Endothelial cell of umbilical vein (primary cell): Measurements from ENCODE around the gene KIF1B. TPM values are rescaled to one million over a fixed set of nuclear protein-coding genes. Genes with fewer than 3 reads are reported as not detected.

Experiments used
- BruUV-seq: library from RNA; stranded (reverse); fragments of 400-500 nt; replicated peaks from 2 replicates; lab custom pipeline; 2021; lab: Mats Ljungman, UMichigan
- CTCF ChIA-PET: fragments of 300-600, 350-600 bp; sonication (Branson Sonifier 250); formaldehyde crosslinking; loops from one replicate; lab custom pipeline; 2021; ENCODE audit warnings: antibody characterized with exemption, inconsistent platforms; lab: Charles Lee
- POLR2A ChIA-PET: fragments of 300-600, 350-600 bp; sonication (Branson Sonifier 250); formaldehyde crosslinking; loops from one replicate; lab custom pipeline; 2021; ENCODE audit warnings: antibody characterized with exemption, inconsistent platforms; lab: Charles Lee
- DNase-seq: peaks from one replicate; pipeline ENCODE4 v3.0.0-alpha.2; 2011; ENCODE audit warnings: low read depth, low spot score
- FAIRE-seq: peaks from 2 replicates; lab custom pipeline; 2011; peaks lifted over from hg19 to GRCh38; lab: Jason Lieb, UNC
- H2AFZ ChIP-seq: 2 replicates; pipeline ENCODE4 v1.6.0; 2012; ENCODE audit warnings: low read depth, low read length, control low read depth, inconsistent platforms
- H3K27ac ChIP-seq: 2 replicates; pipeline ENCODE4 v1.5.1; 2011; ENCODE audit warnings: low read depth, mild to moderate bottlenecking, control low read depth, low read length, moderate library complexity; ENCODE audit not compliant: insufficient read depth
- H3K27me3 ChIP-seq, 2 experiments: 2 replicates each; pipeline versions ENCODE4 v1.6.0 to v1.6.1; 2011; ENCODE audit warnings: low read length in 2 of 2, mixed read lengths in 1 of 2; ENCODE audit not compliant: control insufficient read depth in 2 of 2, insufficient read depth in 2 of 2
- H3K36me3 ChIP-seq, 2 experiments: 2 replicates in 1 of 2; 3 replicates in 1 of 2; pipeline ENCODE4 v1.5.1; 2011; ENCODE audit warnings: low read length in 2 of 2, mild to moderate bottlenecking in 1 of 2, moderate library complexity in 1 of 2; ENCODE audit not compliant: control insufficient read depth in 2 of 2, insufficient read depth in 2 of 2; ENCODE audit errors: extremely low read depth in 1 of 2
- H3K4me1 ChIP-seq: 3 replicates; pipeline ENCODE4 v1.5.1; 2011; ENCODE audit warnings: mild to moderate bottlenecking, low read length; ENCODE audit not compliant: control insufficient read depth, insufficient read depth; ENCODE audit errors: extremely low read depth
- H3K4me2 ChIP-seq: 2 replicates; pipeline ENCODE4 v1.6.1; 2011; ENCODE audit warnings: low read length, control low read depth, mixed read lengths; ENCODE audit not compliant: insufficient read depth
- H3K4me3 ChIP-seq, 3 experiments: fragments of 200-600 bp in 1 of 3; sonication (generic), shearing (Covaris generic) in 1 of 3; replicated peaks in 1 of 3; 2 replicates each; pipeline ENCODE4 v1.5.1; 2011 to 2016; ENCODE audit warnings: control low read depth in 3 of 3, low read length in 3 of 3, mild to moderate bottlenecking in 2 of 3, inconsistent platforms in 1 of 3, low read depth in 1 of 3, moderate library complexity in 1 of 3; ENCODE audit not compliant: insufficient read depth in 1 of 3
- H3K79me2 ChIP-seq: 2 replicates; pipeline ENCODE4 v1.6.0; 2012; ENCODE audit warnings: low read length, inconsistent platforms; ENCODE audit not compliant: control insufficient read depth, insufficient read depth
- H3K9ac ChIP-seq: replicated peaks from 2 replicates; pipeline ENCODE3; 2011; ENCODE audit warnings: low read length, control low read depth; ENCODE audit not compliant: insufficient read depth; ENCODE audit errors: extremely low read depth
- H3K9me1 ChIP-seq: replicated peaks from 3 replicates; pipeline ENCODE4 v1.6.0; 2011; ENCODE audit warnings: mild to moderate bottlenecking, low read length; ENCODE audit not compliant: control insufficient read depth, insufficient read depth; ENCODE audit errors: extremely low read depth
- H3K9me3 ChIP-seq: replicated peaks from 2 replicates; pipeline ENCODE4 v1.5.1; 2012; ENCODE audit warnings: low read length, inconsistent platforms; ENCODE audit not compliant: control insufficient read depth, insufficient read depth
- H4K20me1 ChIP-seq: replicated peaks from 2 replicates; pipeline ENCODE3; 2011; ENCODE audit warnings: mild to moderate bottlenecking, low read length; ENCODE audit not compliant: control insufficient read depth, insufficient read depth; ENCODE audit errors: extremely low read depth
- CTCF ChIP-seq, 2 donors: IDR thresholded peaks; 1 replicate in 1 of 2; 2 replicates in 1 of 2; pipeline ENCODE4 v1.5.1; 2011; ENCODE audit warnings: low read length in 2 of 2, mild to moderate bottlenecking in 2 of 2, moderate library complexity in 2 of 2, control low read depth in 1 of 2, inconsistent platforms in 1 of 2, low read depth in 1 of 2; ENCODE audit not compliant: insufficient read depth in 1 of 2; ENCODE audit errors: extremely low read depth in 1 of 2
- EZH2 ChIP-seq: IDR thresholded peaks from 2 replicates; pipeline ENCODE4 v1.6.1; 2012; ENCODE audit warnings: borderline replicate concordance, low read depth, mild to moderate bottlenecking, moderate library complexity, low read length, inconsistent platforms; ENCODE audit not compliant: severe bottlenecking
- FOS ChIP-seq: IDR thresholded peaks from 2 replicates; pipeline ENCODE4 v1.6.1; 2011; ENCODE audit warnings: mild to moderate bottlenecking, low read length, moderate library complexity, borderline replicate concordance; ENCODE audit not compliant: insufficient read depth
- GATA2 ChIP-seq: IDR thresholded peaks from 2 replicates; pipeline ENCODE4 v1.7.0; 2011; ENCODE audit warnings: low read depth, mild to moderate bottlenecking, moderate library complexity, mixed read lengths, low read length; ENCODE audit not compliant: insufficient read length, insufficient read depth
- JUN ChIP-seq: IDR thresholded peaks from 2 replicates; pipeline ENCODE4 v1.6.1; 2011; ENCODE audit warnings: borderline replicate concordance, low read depth; ENCODE audit not compliant: insufficient read length, insufficient read depth
- MAX ChIP-seq: IDR thresholded peaks from 2 replicates; pipeline ENCODE4 v1.6.1; 2011; ENCODE audit not compliant: insufficient read depth, insufficient read length
- MYC ChIP-seq: IDR thresholded peaks from one replicate; pipeline ENCODE4 v1.6.1; 2011; ENCODE audit warnings: mild to moderate bottlenecking, low read depth, low read length
- POLR2A ChIP-seq: IDR thresholded peaks from 2 replicates; pipeline ENCODE4 v1.6.1; 2012; ENCODE audit warnings: low read depth, mild to moderate bottlenecking, control low read depth, low read length
- POLR2AphosphoS5 ChIP-seq: IDR thresholded peaks from 2 replicates; pipeline ENCODE4 v1.6.1; 2012; ENCODE audit warnings: low read depth, mild to moderate bottlenecking, control low read depth, low read length, moderate library complexity; ENCODE audit not compliant: insufficient read depth
- dilution Hi-C: fragments of 300-500 bp; cut with MboI; formaldehyde crosslinking; loops from one replicate; pipeline ENCODE4 v1.15.0; 2019; ENCODE audit warnings: low sequenced_read_pairs; ENCODE audit not compliant: extremely low pct_ligation_motif_present
- intact Hi-C: fragments of 100-400 bp; cut with micrococcal nuclease; formaldehyde crosslinking; loops from one replicate; pipeline ENCODE4 v1.10.0; 2022
- polyA plus RNA-seq, 4 experiments: library from polyadenylated mRNA; depleted of rRNA in 3 of 4; stranded (reverse) in 3 of 4; unstranded in 1 of 4; fragments of >200 nt; gene quantifications; 2 replicates each; pipeline versions ENCODE4 v1.2.1 to v1.2.3, GENCODE V29; 2011 to 2012; ENCODE audit warnings: missing spikeins in 1 of 4
- total RNA-seq: library from RNA; stranded (reverse); gene quantifications from 2 replicates; pipeline ENCODE4 v1.2.3, GENCODE V29; 2021

The KIF1B gene
- total and polyA plus RNA-seq, 2 donors (not counting 3 experiments of a cell fraction or from before 2014, with no cell fraction given): 14.8 to 58.6 TPM

- DNase-seq: no peak
- Histone ChIP-seq H3K27me3 (peaks cover 2 to 4% of the 10 kb centered on the region in 2 experiments), H3K9me3 (no peaks in the 10 kb centered on the region), H3K36me3 (no peaks in the 10 kb centered on the region), H3K4me3 (no peak overlapping the region), H4K20me1 (no peaks in the 10 kb centered on the region), H3K27ac (no peak overlapping the region), H3K9ac (no peak overlapping the region), H3K79me2 (no peaks in the 10 kb centered on the region), H3K4me2 (no peak overlapping the region), H3K4me1 (no peaks in the 10 kb centered on the region), H3K9me1 (no peaks in the 10 kb centered on the region), H2AFZ (no peak overlapping the region)
- intact Hi-C loops (no loop called here), dilution Hi-C loops (no loop called here)
- no TSS peak for BruUV-seq
- ChIA-PET CTCF (interaction anchor here (0.5 to 2.1 kb wide), 3 partner anchors 11 to 146 kb away, joined by 3 to 8 read pairs (median 3); partner anchors contain the start of gene KIF1B), POLR2A (interaction anchor here (0.6 to 1.0 kb wide), 2 partner anchors 17 to 115 kb away, joined by 3 to 4 read pairs; partner anchors contain the start of gene KIF1B)
- FAIRE-seq: no peak
- no peak for TF ChIP-seq MAX
Measured at GRCh38 chr1:10193288-10193687, 17.1 kb upstream of the KIF1B start.

GRCh38 chr1:10195570-10195969 is 14.8 kb upstream of the KIF1B start:
- dilution Hi-C loops: no loop called here
- no peak overlapping the region for H3K9ac ChIP-seq
- no peaks in the 10 kb centered on the region for H3K36me3 ChIP-seq
- H4K20me1 ChIP-seq: no peaks in the 10 kb centered on the region
- TF ChIP-seq JUN: no peak
- TF ChIP-seq FOS: no peak
- no peak for TF ChIP-seq MAX
- no peak for TF ChIP-seq EZH2
- TF ChIP-seq GATA2: no peak
- no peak for TF ChIP-seq MYC
- no peak for TF ChIP-seq CTCF (IDR thresholded peaks at IDR 0.05; ENCODE audit: extremely low read depth in 1 of 2, insufficient read depth in 1 of 2, low read depth in 1 of 2, low read length in 2 of 2)
- no peak for TF ChIP-seq POLR2AphosphoS5
- no peak for TF ChIP-seq POLR2A
- no peak overlapping the region for H3K4me3 ChIP-seq
- no peak overlapping the region for H2AFZ ChIP-seq
- H3K9me1 ChIP-seq: no peaks in the 10 kb centered on the region
- CTCF ChIA-PET: no interaction called here
- H3K79me2 ChIP-seq: no peaks in the 10 kb centered on the region
- intact Hi-C loops: no loop called here
- peaks cover 2 to 4% of the 10 kb centered on the region in 2 experiments for H3K27me3 ChIP-seq
- H3K9me3 ChIP-seq: no peaks in the 10 kb centered on the region
- H3K4me1 ChIP-seq: no peaks in the 10 kb centered on the region
- POLR2A ChIA-PET: no interaction called here
- DNase-seq (no peak), FAIRE-seq (no peak)
- no TSS peak for BruUV-seq
- H3K4me2 ChIP-seq: no peak overlapping the region
- no peak overlapping the region for H3K27ac ChIP-seq
